Measurements from ENCODE around the gene RBM33. TPM values are rescaled to one million over a fixed set of nuclear protein-coding genes. Genes with fewer than 3 reads are reported as not detected.

Gene RBM33
- total RNA-seq, 2 experiments from 2014 or later: 82.7 to 84.8 TPM

GRCh38 chr7:155805826-155806095, 161.3 kb downstream of the RBM33 start:
- CTCF ChIA-PET: interaction anchor here (0.6 to 1.0 kb wide), 2 partner anchors 58 to 184 kb away, joined by 3 to 4 read pairs; no protein-coding TSS in a partner anchor
- Mint-ChIP-seq H3K27me3 (peaks cover 60% of the 10 kb centered on the region), H3K4me3 (no peak overlapping the region), H3K36me3 (ENCODE audit: low read depth) (peaks cover 1% of the 10 kb centered on the region), H3K27ac (no peak overlapping the region), H3K4me1 (peaks cover 22% of the 10 kb centered on the region), H3K9me3 (no peaks in the 10 kb centered on the region)
- no peak for DNase-seq
- POLR2A ChIA-PET: no interaction called here

- CTCF ChIA-PET: interaction anchor here (1.0 kb wide), 1 partner anchor 57 kb away, joined by 3 read pairs; no protein-coding TSS in a partner anchor
- Mint-ChIP-seq H3K36me3 (ENCODE audit: low read depth) (peaks cover 1% of the 10 kb centered on the region), H3K4me3 (no peak overlapping the region), H3K27ac (no peak overlapping the region), H3K4me1 (peaks cover 22% of the 10 kb centered on the region), H3K27me3 (peaks cover 60% of the 10 kb centered on the region), H3K9me3 (no peaks in the 10 kb centered on the region)
- DNase-seq: no peak
- POLR2A ChIA-PET: no interaction called here
Measured at GRCh38 chr7:155806096-155806871, 161.8 kb downstream of the RBM33 start.

- H3K27me3 Mint-ChIP-seq: peaks cover 66% of the 10 kb centered on the region
- CTCF ChIA-PET: no interaction called here
- H3K27ac Mint-ChIP-seq: no peak overlapping the region
- H3K4me1 Mint-ChIP-seq: peaks cover 29% of the 10 kb centered on the region
- no peak overlapping the region for H3K4me3 Mint-ChIP-seq
- H3K36me3 Mint-ChIP-seq (ENCODE audit: low read depth): peaks cover 1% of the 10 kb centered on the region
- POLR2A ChIA-PET: no interaction called here
- no peaks in the 10 kb centered on the region for H3K9me3 Mint-ChIP-seq
- DNase-seq: no peak
Measured at GRCh38 chr7:155807065-155807671, 162.7 kb downstream of the RBM33 start.

GRCh38 chr7:155807789-155808548, 163.5 kb downstream of the RBM33 start:
- Mint-ChIP-seq H3K36me3 (ENCODE audit: low read depth) (peaks cover 1% of the 10 kb centered on the region), H3K27me3 (peaks cover 69% of the 10 kb centered on the region), H3K4me3 (no peak overlapping the region), H3K4me1 (peaks cover 29% of the 10 kb centered on the region), H3K9me3 (no peaks in the 10 kb centered on the region), H3K27ac (no peak overlapping the region)
- CTCF ChIA-PET: interaction anchor here (0.5 to 0.6 kb wide), 2 partner anchors 349 to 1613 kb away, joined by 3 read pairs; no protein-coding TSS in a partner anchor
- POLR2A ChIA-PET: no interaction called here
- no peak for DNase-seq

GRCh38 chr7:155808549-155809331, 164.3 kb downstream of the RBM33 start:
- no peak for DNase-seq
- Mint-ChIP-seq H3K36me3 (ENCODE audit: low read depth) (no peaks in the 10 kb centered on the region), H3K4me1 (peaks cover 27% of the 10 kb centered on the region), H3K4me3 (no peak overlapping the region), H3K27ac (peak overlapping the region; percentile 72), H3K9me3 (no peaks in the 10 kb centered on the region), H3K27me3 (peaks cover 72% of the 10 kb centered on the region)
- CTCF ChIA-PET: interaction anchor here (0.5 to 0.6 kb wide), 4 partner anchors 11 to 1612 kb away, joined by 3 read pairs; no protein-coding TSS in a partner anchor
- POLR2A ChIA-PET: no interaction called here

- CTCF ChIA-PET: no interaction called here
- Mint-ChIP-seq H3K36me3 (ENCODE audit: low read depth) (no peaks in the 10 kb centered on the region), H3K9me3 (no peaks in the 10 kb centered on the region), H3K27me3 (peaks cover 74% of the 10 kb centered on the region), H3K4me1 (peaks cover 25% of the 10 kb centered on the region), H3K27ac (peak overlapping the region; percentile 72), H3K4me3 (no peak overlapping the region)
- DNase-seq: no peak
- POLR2A ChIA-PET: no interaction called here
Measured at GRCh38 chr7:155809332-155809946, 165.0 kb downstream of the RBM33 start.

GRCh38 chr7:155809947-155810769, 165.7 kb downstream of the RBM33 start:
- peaks cover 72% of the 10 kb centered on the region for H3K27me3 Mint-ChIP-seq

GRCh38 chr7:155810770-155811559, 166.5 kb downstream of the RBM33 start:
- Mint-ChIP-seq H3K27me3 (peaks cover 76% of the 10 kb centered on the region), H3K36me3 (ENCODE audit: low read depth) (no peaks in the 10 kb centered on the region), H3K4me1 (peaks cover 26% of the 10 kb centered on the region), H3K4me3 (no peak overlapping the region), H3K9me3 (no peaks in the 10 kb centered on the region), H3K27ac (no peak overlapping the region)
- DNase-seq: no peak
- CTCF ChIA-PET: no interaction called here
- POLR2A ChIA-PET: no interaction called here

More at GRCh38 chr7:155809947-155810769, 165.7 kb downstream of the RBM33 start:
- Mint-ChIP-seq H3K27ac (no peak overlapping the region), H3K4me3 (no peak overlapping the region), H3K36me3 (ENCODE audit: low read depth) (no peaks in the 10 kb centered on the region), H3K4me1 (peaks cover 24% of the 10 kb centered on the region), H3K9me3 (no peaks in the 10 kb centered on the region)
- DNase-seq: no peak
- ChIA-PET POLR2A (no interaction called here), CTCF (no interaction called here)

- Mint-ChIP-seq H3K9me3 (no peaks in the 10 kb centered on the region), H3K27me3 (peaks cover 72% of the 10 kb centered on the region), H3K4me1 (peaks cover 23% of the 10 kb centered on the region), H3K4me3 (no peak overlapping the region), H3K27ac (no peak overlapping the region), H3K36me3 (ENCODE audit: low read depth) (no peaks in the 10 kb centered on the region)
- CTCF ChIA-PET: no interaction called here
- no peak for DNase-seq
- POLR2A ChIA-PET: no interaction called here
Measured at GRCh38 chr7:155811560-155811894, 167.1 kb downstream of the RBM33 start.

GRCh38 chr7:155811895-155812761, 167.7 kb downstream of the RBM33 start, which contains the start of gene SHH:
SHH (minus strand) TSS chr7:155812463; CDS start chr7:155812122, 341 bp downstream.
- POLR2A ChIA-PET: no interaction called here
- CTCF ChIA-PET: interaction anchor here (0.6 kb wide), 1 partner anchor 150 kb away, joined by 3 read pairs; no protein-coding TSS in a partner anchor
- H3K4me3 Mint-ChIP-seq: peak within 1 kb of the TSS; percentile 6

More at GRCh38 chr7:155811895-155812761, 167.7 kb downstream of the RBM33 start, which contains the start of gene SHH:
- DNase-seq: no peak
- no peak within 1 kb of the TSS for H3K27ac Mint-ChIP-seq
- peaks cover 66% of the 10 kb centered on the region for H3K27me3 Mint-ChIP-seq
- peaks cover 20% of the 10 kb centered on the region for H3K4me1 Mint-ChIP-seq
- H3K36me3 Mint-ChIP-seq (ENCODE audit: low read depth): no peaks in the 10 kb centered on the region
- H3K9me3 Mint-ChIP-seq: no peaks in the 10 kb centered on the region

Data from activated CD4-positive, alpha-beta T cell treated with anti-CD3 and anti-CD28 coated beads, Interleukin-2, amount 10 ng/mL, durations not matched to agents 7 days and 5 days (primary cell).